Middle frontal gyrus (tissue), 1 donor: ENCODE measurements around the gene TEPSIN.

ENCODE experiments used
- DNase-seq: peaks from one replicate; pipeline ENCODE4 v3.0.0-alpha.2; 2015; ENCODE audit warnings: low spot score; ENCODE audit errors: extremely low spot score

TEPSIN gene

GRCh38 chr17:81221842-81222619, 16.8 kb downstream of the TEPSIN start:
- DNase-seq = no peak

GRCh38 chr17:81221371-81221841, 17.4 kb downstream of the TEPSIN start:
- DNase-seq = no peak

GRCh38 chr17:81219476-81220180, 19.2 kb downstream of the TEPSIN start:
- no peak for DNase-seq

GRCh38 chr17:81218991-81219390, 19.9 kb downstream of the TEPSIN start:
- no peak for DNase-seq

GRCh38 chr17:81218459-81218858, 20.4 kb downstream of the TEPSIN start:
- DNase-seq = no peak

GRCh38 chr17:81217491-81217890, 21.4 kb downstream of the TEPSIN start:
- DNase-seq = no peak

- no peak for DNase-seq
These were observed 24.9 kb downstream of the TEPSIN start for GRCh38 chr17:81213978-81214377.

- no peak for DNase-seq
These were observed 26.5 kb downstream of the TEPSIN start for GRCh38 chr17:81212365-81212764.

GRCh38 chr17:81210868-81211267, 28.0 kb downstream of the TEPSIN start:
- no peak for DNase-seq

GRCh38 chr17:81210466-81210865, 28.4 kb downstream of the TEPSIN start:
- no peak for DNase-seq

GRCh38 chr17:81209141-81209540, 29.7 kb downstream of the TEPSIN start:
- no peak for DNase-seq

- DNase-seq = no peak
These were observed 30.2 kb downstream of the TEPSIN start for GRCh38 chr17:81208651-81209050.

- no peak for DNase-seq
These were observed 31.0 kb downstream of the TEPSIN start for GRCh38 chr17:81207610-81208581.

- DNase-seq = no peak
These were observed 32.2 kb downstream of the TEPSIN start for GRCh38 chr17:81206657-81207056.

GRCh38 chr17:81206166-81206565, 32.7 kb downstream of the TEPSIN start:
- DNase-seq = no peak

GRCh38 chr17:81204578-81204977, 34.3 kb downstream of the TEPSIN start:
- DNase-seq = no peak

GRCh38 chr17:81203136-81203535, 35.7 kb downstream of the TEPSIN start:
- DNase-seq = no peak

- no peak for DNase-seq
These were observed 36.5 kb downstream of the TEPSIN start for GRCh38 chr17:81202318-81202717.

- peak; percentile 64 for DNase-seq
These were observed 37.9 kb downstream of the TEPSIN start for GRCh38 chr17:81200695-81201580.

GRCh38 chr17:81200201-81200600, 38.7 kb downstream of the TEPSIN start:
- DNase-seq = no peak

- no peak for DNase-seq
These were observed 39.4 kb downstream of the TEPSIN start for GRCh38 chr17:81199482-81199830.
